ENCODE results near the gene NSUN3. TPM values are rescaled to one million over a fixed set of nuclear protein-coding genes. Genes with fewer than 3 reads are reported as not detected.

The NSUN3 gene
- total and polyA plus RNA-seq, 7 donors: 7.3 to 16.0 (median 9.0) TPM

GRCh38 chr3:94114666-94115065 lies 51.8 kb downstream of the NSUN3 start:
- no peak for DNase-seq
- whole genome bisulfite sequencing, 2 donors: 94 to 95% methylated on average over 5 of the region's 5 CpGs
- no peak overlapping the region for H3K4me3 ChIP-seq
- no peak for TF ChIP-seq POLR2A (IDR thresholded peaks at IDR 0.05)
- TF ChIP-seq POLR2AphosphoS5 (IDR thresholded peaks at IDR 0.05): no peak
- no peak for TF ChIP-seq EP300 (IDR thresholded peaks at IDR 0.05)
- no peak for TF ChIP-seq CTCF (IDR thresholded peaks at IDR 0.05)
- H3K36me3 ChIP-seq: peaks cover 0 to 18% (median 0%) of the 10 kb centered on the region in 4 donors
- H3K9me3 ChIP-seq: no peaks in the 10 kb centered on the region
- intact Hi-C loops (cut with DNase I): no loop called here
- H3K27me3 ChIP-seq: no peaks in the 10 kb centered on the region
- H3K4me1 ChIP-seq: peaks cover 0 to 21% (median 9%) of the 10 kb centered on the region in 4 donors
- no peak overlapping the region for H3K27ac ChIP-seq

- intact Hi-C loops (cut with DNase I): no loop called here
- DNase-seq: no peak
- H3K36me3 ChIP-seq: peaks cover 0 to 15% (median 0%) of the 10 kb centered on the region in 4 donors
- TF ChIP-seq CTCF (IDR thresholded peaks at IDR 0.05): peak in 1 of 4 experiments; percentile 47
- TF ChIP-seq EP300 (IDR thresholded peaks at IDR 0.05): no peak
- TF ChIP-seq POLR2AphosphoS5 (IDR thresholded peaks at IDR 0.05): no peak
- H3K4me1 ChIP-seq: peaks cover 0 to 21% (median 9%) of the 10 kb centered on the region in 4 donors
- no peaks in the 10 kb centered on the region for H3K27me3 ChIP-seq
- H3K9me3 ChIP-seq: no peaks in the 10 kb centered on the region
- H3K4me3 ChIP-seq: no peak overlapping the region
- WGBS, 2 donors: 66 to 85% methylated on average over 6 of the region's 6 CpGs
- H3K27ac ChIP-seq: no peak overlapping the region
Measured at GRCh38 chr3:94115482-94115881, 52.6 kb downstream of the NSUN3 start.

GRCh38 chr3:94117729-94118128 lies 54.9 kb downstream of the NSUN3 start:
- 85 to 90% methylated on average over 2 of the region's 2 CpGs for WGBS, 2 donors
- Histone ChIP-seq H3K36me3 (no peaks in the 10 kb centered on the region), H3K4me1 (peaks cover 0 to 21% (median 9%) of the 10 kb centered on the region in 4 donors), H3K27me3 (no peaks in the 10 kb centered on the region), H3K27ac (no peak overlapping the region), H3K9me3 (no peaks in the 10 kb centered on the region), H3K4me3 (no peak overlapping the region)
- no peak for DNase-seq
- intact Hi-C loops (cut with DNase I): no loop called here
- TF ChIP-seq POLR2A (IDR thresholded peaks at IDR 0.05) (no peak), CTCF (IDR thresholded peaks at IDR 0.05) (no peak), EP300 (IDR thresholded peaks at IDR 0.05) (no peak), POLR2AphosphoS5 (IDR thresholded peaks at IDR 0.05) (no peak)

GRCh38 chr3:94118390-94118789 lies 55.5 kb downstream of the NSUN3 start:
- no peak overlapping the region for H3K4me3 ChIP-seq
- intact Hi-C loops (cut with DNase I): no loop called here
- DNase-seq: no peak
- WGBS, 2 donors: 78 to 92% methylated on average over 2 of the region's 2 CpGs
- no peak overlapping the region for H3K27ac ChIP-seq
- no peak for TF ChIP-seq EP300 (IDR thresholded peaks at IDR 0.05)
- TF ChIP-seq POLR2A (IDR thresholded peaks at IDR 0.05): no peak
- no peak for TF ChIP-seq POLR2AphosphoS5 (IDR thresholded peaks at IDR 0.05)
- TF ChIP-seq CTCF (IDR thresholded peaks at IDR 0.05): no peak
- no peaks in the 10 kb centered on the region for H3K9me3 ChIP-seq
- H3K36me3 ChIP-seq: no peaks in the 10 kb centered on the region
- no peaks in the 10 kb centered on the region for H3K27me3 ChIP-seq
- H3K4me1 ChIP-seq: peaks cover 0 to 21% (median 9%) of the 10 kb centered on the region in 4 donors

GRCh38 chr3:94121161-94121560 lies 58.3 kb downstream of the NSUN3 start:
- Histone ChIP-seq H3K36me3 (peaks cover 0 to 13% (median 0%) of the 10 kb centered on the region in 4 donors), H3K27me3 (no peaks in the 10 kb centered on the region), H3K4me1 (peaks cover 0 to 12% (median 5%) of the 10 kb centered on the region in 4 donors), H3K9me3 (no peaks in the 10 kb centered on the region), H3K4me3 (no peak overlapping the region), H3K27ac (no peak overlapping the region)
- no peak for DNase-seq
- no peak for TF ChIP-seq EP300 (IDR thresholded peaks at IDR 0.05)
- TF ChIP-seq POLR2A (IDR thresholded peaks at IDR 0.05): no peak
- TF ChIP-seq CTCF (IDR thresholded peaks at IDR 0.05): no peak
- TF ChIP-seq POLR2AphosphoS5 (IDR thresholded peaks at IDR 0.05): no peak
- intact Hi-C loops (cut with DNase I): no loop called here
- 95 to 97% methylated on average over 2 of the region's 2 CpGs for WGBS, 2 donors
